ENCODE results near the gene ABHD14A. TPM values are rescaled to one million over a fixed set of nuclear protein-coding genes. Genes with fewer than 3 reads are reported as not detected.

ABHD14A gene
- polyA plus RNA-seq, 1 of the 3 experiments (the other 2 are of a cell fraction): 31.5 TPM

DNA sequence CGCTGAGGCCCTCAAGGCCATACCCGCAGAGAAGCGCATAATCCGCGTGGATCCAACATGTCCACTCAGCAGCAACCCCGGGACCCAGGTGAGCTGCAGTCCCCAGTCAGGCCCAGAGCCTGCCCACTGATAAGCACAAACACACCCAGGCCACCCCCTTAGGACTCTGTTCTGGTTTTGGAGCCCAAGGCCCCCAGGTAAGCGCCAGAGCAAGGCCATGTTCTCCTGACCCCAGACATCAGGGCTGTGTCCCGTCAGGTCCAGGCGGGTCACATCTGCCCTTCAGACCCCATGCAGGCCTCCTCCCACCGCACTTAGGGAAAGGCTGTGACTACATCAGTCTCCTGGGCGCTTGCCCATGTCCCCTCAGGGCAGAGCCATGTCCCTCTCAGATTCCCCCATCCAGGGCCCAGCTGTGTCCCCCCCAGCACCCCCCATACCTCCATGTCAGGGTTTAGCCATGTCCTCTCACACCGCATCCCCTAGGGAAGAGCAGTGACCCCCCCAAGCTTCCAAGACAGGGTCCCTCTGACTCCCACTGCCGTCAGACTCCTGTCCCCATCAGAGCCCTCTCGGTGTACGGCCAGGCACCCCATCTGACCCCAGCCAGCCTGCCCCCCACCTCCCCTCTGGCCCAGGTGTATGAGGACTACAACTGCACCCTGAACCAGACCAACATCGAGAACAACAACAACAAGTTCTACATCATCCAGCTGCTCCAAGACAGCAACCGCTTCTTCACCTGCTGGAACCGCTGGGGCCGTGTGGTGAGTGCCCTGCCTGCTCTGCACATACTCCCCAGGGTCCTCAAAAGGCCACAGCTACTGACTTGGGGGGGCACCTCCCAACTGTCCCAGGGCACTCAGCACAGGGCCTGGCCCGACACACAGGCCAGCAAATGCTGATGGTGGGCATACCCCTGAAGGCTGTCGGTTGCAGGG, 31.1 kb upstream of the ABHD14A start:
- ChIA-PET CTCF (interaction anchor here (1.0 to 5.3 kb wide), 12 partner anchors 9 to 200 kb away, joined by 3 to 80 read pairs (median 7); partner anchors contain the start of genes ABHD14A, ABHD14B, DUSP7 and GPR62), POLR2A (interaction anchor here (0.6 to 2.3 kb wide), 5 partner anchors 20 to 52 kb away, joined by 3 to 19 read pairs (median 13); partner anchors contain the start of genes ABHD14B, PCBP4 and RPL29)
- 99% methylated on average over 16 of the region's 21 CpGs for WGBS (ENCODE audit: low lambda C conversion rate)

More for the DNA sequence above, 31.1 kb upstream of the ABHD14A start:
- H4K20me1 ChIP-seq (ENCODE audit: insufficient read depth): 0 out of 2 replicates have a peak, but pooled peaks cover 6% of the 10 kb centered on the region
- H3K4me1 ChIP-seq (ENCODE audit: control insufficient read depth in 1 of 2, insufficient read depth in 2 of 2, low read depth in 1 of 2, low read length in 1 of 2): peaks cover 11 to 18% of the 10 kb centered on the region in 2 experiments; a peak in 3 of 4 replicates
- H3K79me2 ChIP-seq (ENCODE audit: insufficient read depth): peaks cover 29% of the 10 kb centered on the region
- H3K9me2 ChIP-seq: no peaks in the 10 kb centered on the region
- H3K27ac ChIP-seq (ENCODE audit: low read depth in 2 of 2, low read length in 1 of 2): peak overlapping the region; percentile 85 to 97; a peak in 3 of 4 replicates
- peak overlapping the region; percentile 87 for H3K4me2 ChIP-seq
- peaks cover 0 to 6% of the 10 kb centered on the region in 2 experiments for H3K36me3 ChIP-seq (replicated peaks in 1 of 2; ENCODE audit: control insufficient read depth in 1 of 2, insufficient read depth in 2 of 2, low read length in 1 of 2)
- DNase-seq: no peak
- H3K27me3 ChIP-seq (ENCODE audit: insufficient read depth): no peaks in the 10 kb centered on the region
- no peaks in the 10 kb centered on the region for H3F3A ChIP-seq (replicated peaks; ENCODE audit: insufficient read depth)
- H3K9me3 ChIP-seq: no peaks in the 10 kb centered on the region
- H3K4me3 ChIP-seq (ENCODE audit: low read depth in 2 of 2, low read length in 1 of 2): peak overlapping the region in 1 of 2 experiments; percentile 51; a peak in 2 of 4 replicates
- H2AFZ ChIP-seq (ENCODE audit: low read depth): no peak overlapping the region; the same call in 1 of the 2 replicates
- TF ChIP-seq NRF1 (IDR thresholded peaks at IDR 0.05; ENCODE audit: low read depth, low read length): no peak
- TF ChIP-seq, protein P1, sequence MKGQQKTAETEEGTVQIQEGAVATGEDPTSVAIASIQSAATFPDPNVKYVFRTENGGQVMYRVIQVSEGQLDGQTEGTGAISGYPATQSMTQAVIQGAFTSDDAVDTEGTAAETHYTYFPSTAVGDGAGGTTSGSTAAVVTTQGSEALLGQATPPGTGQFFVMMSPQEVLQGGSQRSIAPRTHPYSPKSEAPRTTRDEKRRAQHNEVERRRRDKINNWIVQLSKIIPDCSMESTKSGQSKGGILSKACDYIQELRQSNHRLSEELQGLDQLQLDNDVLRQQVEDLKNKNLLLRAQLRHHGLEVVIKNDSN (IDR thresholded peaks at IDR 0.05; ENCODE audit: borderline replicate concordance, low read depth): no peak
- no peak for TF ChIP-seq MXI1 (IDR thresholded peaks at IDR 0.05; ENCODE audit: low read depth, low read length)
- TF ChIP-seq RAD21 (IDR thresholded peaks at IDR 0.05; ENCODE audit: low read length): no peak
- TF ChIP-seq SIN3A (IDR thresholded peaks at IDR 0.05; ENCODE audit: borderline replicate concordance, low read depth, low read length): no peak
- TF ChIP-seq EP300 (IDR thresholded peaks at IDR 0.05; ENCODE audit: borderline replicate concordance in 1 of 2, low read depth in 1 of 2, low read length in 1 of 2): no peak
- no peak for TF ChIP-seq TAF1 (IDR thresholded peaks at IDR 0.05; ENCODE audit: borderline replicate concordance, low read depth, low read length)
- TF ChIP-seq, protein P2, sequence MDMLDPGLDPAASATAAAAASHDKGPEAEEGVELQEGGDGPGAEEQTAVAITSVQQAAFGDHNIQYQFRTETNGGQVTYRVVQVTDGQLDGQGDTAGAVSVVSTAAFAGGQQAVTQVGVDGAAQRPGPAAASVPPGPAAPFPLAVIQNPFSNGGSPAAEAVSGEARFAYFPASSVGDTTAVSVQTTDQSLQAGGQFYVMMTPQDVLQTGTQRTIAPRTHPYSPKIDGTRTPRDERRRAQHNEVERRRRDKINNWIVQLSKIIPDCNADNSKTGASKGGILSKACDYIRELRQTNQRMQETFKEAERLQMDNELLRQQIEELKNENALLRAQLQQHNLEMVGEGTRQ (IDR thresholded peaks at IDR 0.05; ENCODE audit: borderline replicate concordance, low read depth, low read length): no peak
- TF ChIP-seq, protein P3, sequence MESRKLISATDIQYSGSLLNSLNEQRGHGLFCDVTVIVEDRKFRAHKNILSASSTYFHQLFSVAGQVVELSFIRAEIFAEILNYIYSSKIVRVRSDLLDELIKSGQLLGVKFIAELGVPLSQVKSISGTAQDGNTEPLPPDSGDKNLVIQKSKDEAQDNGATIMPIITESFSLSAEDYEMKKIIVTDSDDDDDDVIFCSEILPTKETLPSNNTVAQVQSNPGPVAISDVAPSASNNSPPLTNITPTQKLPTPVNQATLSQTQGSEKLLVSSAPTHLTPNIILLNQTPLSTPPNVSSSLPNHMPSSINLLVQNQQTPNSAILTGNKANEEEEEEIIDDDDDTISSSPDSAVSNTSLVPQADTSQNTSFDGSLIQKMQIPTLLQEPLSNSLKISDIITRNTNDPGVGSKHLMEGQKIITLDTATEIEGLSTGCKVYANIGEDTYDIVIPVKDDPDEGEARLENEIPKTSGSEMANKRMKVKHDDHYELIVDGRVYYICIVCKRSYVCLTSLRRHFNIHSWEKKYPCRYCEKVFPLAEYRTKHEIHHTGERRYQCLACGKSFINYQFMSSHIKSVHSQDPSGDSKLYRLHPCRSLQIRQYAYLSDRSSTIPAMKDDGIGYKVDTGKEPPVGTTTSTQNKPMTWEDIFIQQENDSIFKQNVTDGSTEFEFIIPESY (IDR thresholded peaks at IDR 0.05; ENCODE audit: borderline replicate concordance, low read depth): no peak
- TF ChIP-seq FOXJ3 (CRISPR knock-in tag; IDR thresholded peaks at IDR 0.05): no peak
- TF ChIP-seq, protein P4, sequence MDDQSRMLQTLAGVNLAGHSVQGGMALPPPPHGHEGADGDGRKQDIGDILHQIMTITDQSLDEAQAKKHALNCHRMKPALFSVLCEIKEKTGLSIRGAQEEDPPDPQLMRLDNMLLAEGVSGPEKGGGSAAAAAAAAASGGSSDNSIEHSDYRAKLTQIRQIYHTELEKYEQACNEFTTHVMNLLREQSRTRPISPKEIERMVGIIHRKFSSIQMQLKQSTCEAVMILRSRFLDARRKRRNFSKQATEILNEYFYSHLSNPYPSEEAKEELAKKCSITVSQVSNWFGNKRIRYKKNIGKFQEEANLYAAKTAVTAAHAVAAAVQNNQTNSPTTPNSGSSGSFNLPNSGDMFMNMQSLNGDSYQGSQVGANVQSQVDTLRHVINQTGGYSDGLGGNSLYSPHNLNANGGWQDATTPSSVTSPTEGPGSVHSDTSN (IDR thresholded peaks at IDR 0.05): no peak
- H3K9ac ChIP-seq: peak overlapping the region; percentile 82; the same call in 1 of the 2 replicates

All from SK-N-SH (cell line).